A204.1 (cell line): Measurements from ENCODE around the gene R3HDM2.

Experiments
- FAIRE-seq: peaks from 2 replicates; lab custom pipeline; 2012; peaks lifted over from hg19 to GRCh38; lab: Jason Lieb, UNC

The R3HDM2 gene

DNA sequence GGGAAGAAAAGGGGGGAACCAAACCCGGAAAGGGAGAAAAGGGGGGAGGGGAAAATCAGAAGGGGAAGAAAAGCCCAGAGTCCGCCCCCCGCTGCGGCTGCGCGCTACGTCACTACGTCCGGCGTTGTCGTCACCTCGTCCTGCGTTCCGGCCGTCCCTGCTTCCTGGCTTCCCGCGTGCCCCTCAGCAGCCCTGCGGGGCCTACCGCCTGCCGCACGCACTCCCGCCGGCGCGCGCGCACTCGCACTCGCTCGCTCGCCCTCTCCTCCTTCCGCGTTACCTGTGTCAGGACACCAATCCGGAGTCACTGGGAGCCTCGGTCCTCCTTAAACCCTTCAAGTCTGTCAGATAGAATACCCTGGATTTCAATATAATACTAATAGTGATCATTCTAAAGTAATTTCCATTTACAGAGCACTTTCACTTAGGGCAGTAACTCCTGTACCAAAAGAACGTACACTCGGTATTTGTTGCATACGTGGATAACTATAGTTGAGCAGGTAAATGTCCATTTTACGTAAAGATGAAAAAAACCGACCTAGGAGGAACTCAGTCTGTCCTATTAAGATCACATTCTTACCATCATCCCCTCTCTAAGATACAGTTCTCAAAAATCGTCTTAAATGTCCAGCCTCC is at the start of gene R3HDM2:
Gene R3HDM2, minus strand, starts transcription at position 113 of the 636 bp plus-strand sequence. CDS start 120,615 bp downstream, outside the sequence.
- FAIRE-seq: peak; percentile 3

DNA sequence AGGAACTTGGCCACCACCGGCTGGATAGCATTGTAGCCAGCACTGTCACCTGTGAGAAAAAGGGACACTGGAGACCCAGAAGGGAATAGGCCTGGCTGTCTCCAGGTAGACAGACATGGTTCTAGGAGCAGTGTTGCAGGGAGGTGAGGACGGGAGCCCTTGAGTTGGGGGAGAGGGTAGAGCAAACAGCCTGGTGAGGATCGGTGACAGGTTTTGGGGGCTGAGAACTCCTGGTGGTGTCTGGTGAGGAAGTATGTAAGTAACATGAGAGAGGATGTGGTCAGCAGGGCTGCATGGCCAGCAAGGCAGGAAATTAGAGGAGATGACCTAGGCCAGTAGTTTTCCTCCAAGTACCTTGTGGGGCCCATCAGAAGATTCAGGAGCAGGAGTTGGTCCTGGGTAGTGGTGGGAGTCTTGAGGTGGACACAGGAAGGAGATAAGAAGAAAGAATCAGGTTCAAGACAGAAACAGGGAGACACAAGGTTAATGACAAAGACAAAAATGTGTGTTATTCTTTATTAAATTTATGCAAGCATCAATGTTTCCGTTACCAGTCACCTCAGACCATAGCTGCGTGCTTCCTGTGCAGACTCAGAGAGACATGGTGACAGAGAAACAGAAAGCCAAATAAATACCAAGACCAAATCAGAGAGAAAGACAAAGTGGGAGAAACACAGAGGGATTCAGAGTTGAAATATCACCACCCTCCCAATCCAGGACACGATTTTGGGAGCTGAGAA is 48.7 kb upstream of the R3HDM2 start, which contains the start of gene ARHGAP9:
Gene ARHGAP9, minus strand, starts transcription at position 491 of the 740 bp plus-strand sequence. Its CDS starts 460 bp downstream, at position 31.
- FAIRE-seq: no peak

DNA sequence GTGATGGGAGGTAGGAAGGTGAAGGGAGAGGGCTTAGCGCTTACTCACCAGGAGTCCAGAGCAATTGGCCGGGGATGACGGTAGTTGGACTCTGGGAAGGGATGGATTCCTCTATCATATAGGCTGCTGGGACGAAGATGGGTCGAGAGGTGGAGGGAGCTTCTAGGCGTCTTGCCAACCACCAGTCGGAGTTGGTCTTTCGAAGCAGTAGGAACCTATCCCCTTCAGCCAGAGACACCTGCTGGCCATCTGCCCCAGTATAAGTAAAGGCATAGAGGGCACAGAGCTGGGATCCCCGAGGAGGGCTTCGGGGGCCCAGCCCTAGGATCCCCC is 48.2 kb upstream of the R3HDM2 start:
- FAIRE-seq: no peak

DNA sequence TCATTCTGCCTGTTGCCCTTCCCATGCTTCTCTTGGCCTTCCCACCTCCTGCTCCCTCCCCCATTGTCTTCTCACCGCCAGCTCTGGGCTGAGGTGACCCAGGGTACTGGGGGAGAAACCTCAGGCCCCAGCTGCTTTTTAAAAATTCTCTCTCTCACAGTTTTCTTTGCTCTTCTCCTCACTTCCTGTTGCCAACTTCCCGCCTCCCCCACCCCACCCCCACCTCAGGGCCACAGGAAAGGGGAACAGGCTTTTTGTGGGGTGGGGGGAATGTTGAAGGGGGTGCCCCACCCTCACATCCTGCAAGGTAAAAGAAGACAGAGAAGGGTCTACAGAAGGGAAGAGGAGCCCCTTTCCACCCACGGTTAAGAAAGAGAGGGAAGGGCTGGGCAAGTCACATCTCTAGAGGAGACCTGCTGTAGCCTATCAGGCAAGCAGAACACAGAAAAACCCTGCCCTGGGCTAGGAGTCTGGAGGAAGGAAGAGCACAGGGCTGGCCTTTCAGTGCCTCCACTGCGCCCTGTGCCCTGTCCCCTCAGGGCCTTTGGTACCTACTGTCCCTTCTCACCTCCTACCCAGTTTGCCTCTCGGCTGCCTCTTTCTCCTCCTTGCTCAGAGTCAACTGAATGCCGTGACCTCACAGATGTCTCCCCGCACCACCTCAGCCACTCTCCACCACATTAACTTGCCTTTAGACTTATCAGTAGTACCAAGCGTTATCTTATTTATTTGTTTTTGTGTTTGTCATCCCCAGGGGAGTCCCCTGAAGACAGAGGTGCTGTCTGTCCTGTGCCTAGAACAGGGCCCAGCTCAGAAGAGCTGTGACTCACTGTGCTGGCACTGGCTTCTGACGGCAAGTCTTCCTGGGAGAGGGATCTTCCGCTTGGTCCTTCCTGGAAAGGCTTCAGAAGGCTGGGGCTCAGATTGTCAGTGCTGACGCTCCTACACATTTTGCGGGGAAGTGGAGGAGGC is 47.2 kb upstream of the R3HDM2 start:
- no peak for FAIRE-seq

DNA sequence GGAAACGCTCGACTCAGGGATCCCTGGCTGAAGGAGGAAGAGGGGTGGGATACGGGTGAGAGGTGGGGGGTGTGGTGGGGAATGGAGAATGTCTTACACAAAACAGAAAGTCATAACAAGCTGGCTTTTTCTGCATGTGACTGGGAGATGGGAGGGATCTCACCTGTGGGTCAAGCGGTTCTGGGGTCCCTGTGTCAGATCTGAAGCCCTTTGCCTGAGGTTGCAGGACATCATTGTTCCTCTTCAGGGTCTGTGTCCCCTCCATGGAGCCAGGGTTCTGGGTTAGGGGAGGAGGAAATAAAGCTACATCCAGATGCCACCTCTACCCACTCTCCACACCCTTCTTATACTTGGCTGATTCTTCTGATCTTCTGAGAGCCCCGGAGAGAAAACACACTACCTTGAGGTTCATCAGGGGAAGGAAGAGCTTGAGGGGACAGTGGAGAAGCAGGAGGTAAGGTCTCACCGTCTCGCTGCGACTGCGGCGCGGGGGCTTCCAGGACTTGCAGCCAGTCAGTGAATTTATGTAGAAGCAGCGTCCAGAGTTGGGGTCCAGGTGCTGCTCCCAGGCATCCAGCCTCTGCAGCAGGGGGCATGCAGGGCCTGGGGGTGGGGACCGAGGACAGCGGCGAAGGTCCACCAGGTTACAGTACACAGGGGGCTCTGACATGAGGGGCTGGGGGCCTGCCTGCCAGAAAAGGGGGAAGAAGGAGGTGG is 46.3 kb upstream of the R3HDM2 start:
- no peak for FAIRE-seq

DNA sequence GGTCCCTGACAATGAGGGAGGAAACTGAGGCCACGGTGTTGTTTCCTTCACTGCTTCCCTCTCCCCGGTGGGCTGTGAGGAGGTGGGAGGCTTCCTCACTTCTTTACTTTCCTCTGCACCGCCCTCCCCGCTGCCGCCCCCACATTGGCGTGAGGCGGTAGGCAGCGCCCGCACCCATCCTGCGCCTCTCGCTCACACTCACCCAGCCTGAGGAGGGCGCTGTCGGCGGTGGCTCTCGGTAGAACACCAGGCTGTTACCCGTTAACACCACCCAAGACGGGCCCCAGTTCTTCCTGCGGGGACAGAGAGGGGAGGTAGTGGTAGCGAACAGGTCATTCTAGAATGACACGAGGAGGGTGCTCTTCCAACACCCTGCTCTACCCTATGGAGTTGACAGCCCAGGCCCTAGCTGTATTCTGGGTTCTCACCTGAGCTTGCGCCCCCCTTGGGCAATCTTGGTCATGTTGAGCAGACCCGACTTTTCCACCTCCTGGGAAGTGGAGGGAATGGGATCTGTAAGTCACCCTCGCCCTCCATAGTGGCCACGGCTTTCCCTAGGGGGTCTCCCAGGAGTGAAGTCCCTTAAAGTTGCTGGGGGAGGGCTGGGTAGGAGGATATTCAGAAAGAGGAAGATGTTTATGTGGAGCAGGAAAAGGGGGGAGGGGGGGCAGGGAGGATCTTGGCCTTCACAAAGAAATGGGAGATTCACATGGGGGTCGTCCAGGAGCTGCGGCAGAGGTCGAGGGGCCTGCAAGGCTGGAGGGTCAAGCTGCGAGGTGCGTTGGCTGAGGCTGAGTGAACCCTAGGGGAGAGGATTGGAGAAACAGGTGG is 45.5 kb upstream of the R3HDM2 start:
- FAIRE-seq: no peak

DNA sequence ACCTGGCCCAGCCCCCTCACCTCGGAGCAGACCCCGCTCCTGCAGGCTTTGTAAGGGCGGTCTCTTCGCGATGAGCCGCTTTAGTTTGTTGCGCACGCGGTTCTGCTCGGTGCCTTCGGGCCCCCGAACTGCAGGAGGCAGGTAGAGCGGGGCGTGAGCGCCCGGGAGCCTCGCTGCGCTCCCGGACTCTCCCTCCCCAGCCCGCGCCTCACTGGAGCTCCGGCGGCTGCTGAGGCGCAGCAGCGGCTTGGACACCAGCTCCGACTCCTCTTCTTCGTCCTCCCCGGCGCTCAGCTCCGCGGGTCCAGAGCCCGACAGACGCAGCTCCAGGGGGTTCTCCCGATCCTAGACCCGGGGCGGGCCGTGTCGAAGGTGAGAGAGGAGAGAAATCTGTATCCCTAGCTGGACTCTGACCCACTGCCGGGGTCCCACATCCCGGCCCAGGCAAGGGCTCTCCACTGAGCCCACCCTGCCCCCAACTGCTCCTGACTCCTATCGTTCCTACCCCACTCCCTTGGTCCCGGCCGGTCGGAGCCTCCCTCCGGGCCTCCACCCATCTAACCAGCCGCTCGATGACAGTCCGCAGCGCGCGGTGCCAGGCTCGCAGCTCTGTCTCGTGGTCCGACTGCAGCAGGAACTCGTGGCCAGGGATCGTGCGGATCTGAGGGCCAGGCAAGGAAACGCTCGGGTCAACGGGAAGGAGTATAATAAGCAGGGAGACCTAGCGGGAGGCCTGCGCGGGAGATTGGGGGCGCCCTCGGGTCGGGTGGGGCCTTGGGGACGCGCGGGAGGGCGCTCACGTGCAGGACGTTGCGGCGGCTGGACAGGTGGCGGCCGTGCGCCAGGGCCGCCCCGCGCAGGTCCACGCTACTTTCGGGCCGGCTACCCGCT is 44.7 kb upstream of the R3HDM2 start:
- FAIRE-seq: no peak

DNA sequence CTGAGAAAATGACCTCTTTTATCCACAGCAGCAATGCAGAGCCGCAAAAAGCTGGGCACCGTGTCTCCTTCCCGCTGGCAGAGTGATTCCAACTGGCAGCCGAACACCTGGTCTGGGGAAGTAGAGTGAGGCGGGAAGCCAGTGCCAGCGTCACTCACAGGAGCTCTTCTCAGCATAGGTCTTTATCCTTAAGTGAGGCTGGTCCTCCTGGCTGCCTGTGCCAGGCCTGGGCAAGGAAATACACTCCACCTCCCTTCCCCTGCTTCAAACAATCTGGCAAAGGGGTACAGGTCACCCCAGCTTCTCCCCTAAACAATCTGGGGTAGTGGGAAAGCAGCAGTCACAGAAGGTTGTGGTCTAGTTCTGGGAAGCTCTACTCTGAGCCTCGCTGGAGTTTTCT is 44.0 kb upstream of the R3HDM2 start:
- FAIRE-seq: no peak

DNA sequence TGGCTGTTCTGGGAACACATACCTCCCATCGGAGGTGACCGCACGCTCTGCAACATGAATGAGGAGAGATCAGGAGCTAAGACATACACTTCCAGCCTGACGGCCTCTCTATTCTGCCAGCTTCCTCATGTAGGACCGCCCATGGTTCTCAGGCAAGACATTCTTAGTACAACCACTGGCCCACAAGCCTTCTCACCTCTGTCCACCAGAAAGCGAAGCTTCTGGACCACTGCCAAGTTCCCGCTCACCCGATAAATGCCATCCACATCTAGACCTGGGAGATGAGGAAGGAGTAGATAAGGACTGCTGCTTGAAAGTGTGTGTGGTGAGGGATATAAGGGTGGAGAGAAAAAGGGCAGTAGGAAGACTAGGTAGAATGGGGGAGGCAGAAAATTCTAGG is 43.6 kb upstream of the R3HDM2 start:
- no peak for FAIRE-seq

DNA sequence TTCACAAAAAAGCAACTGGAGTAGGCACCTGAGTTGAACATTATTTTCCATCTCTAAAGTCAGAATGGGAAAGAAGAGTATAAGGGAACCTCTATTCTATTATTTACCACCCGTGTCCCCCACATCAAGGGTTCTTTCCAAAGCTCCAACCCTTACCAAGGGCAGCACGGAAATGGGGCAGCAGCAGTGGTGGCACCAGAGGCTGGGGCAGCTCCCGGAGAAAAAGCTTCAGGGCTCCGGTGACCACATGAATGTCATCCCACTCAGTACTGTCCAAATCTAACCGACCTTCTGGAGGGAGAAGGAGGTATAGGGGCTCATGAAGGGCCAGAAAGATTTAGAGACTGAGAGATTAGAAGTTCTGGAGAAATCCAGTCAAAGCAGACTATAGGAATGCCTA is 43.0 kb upstream of the R3HDM2 start:
- no peak for FAIRE-seq

DNA sequence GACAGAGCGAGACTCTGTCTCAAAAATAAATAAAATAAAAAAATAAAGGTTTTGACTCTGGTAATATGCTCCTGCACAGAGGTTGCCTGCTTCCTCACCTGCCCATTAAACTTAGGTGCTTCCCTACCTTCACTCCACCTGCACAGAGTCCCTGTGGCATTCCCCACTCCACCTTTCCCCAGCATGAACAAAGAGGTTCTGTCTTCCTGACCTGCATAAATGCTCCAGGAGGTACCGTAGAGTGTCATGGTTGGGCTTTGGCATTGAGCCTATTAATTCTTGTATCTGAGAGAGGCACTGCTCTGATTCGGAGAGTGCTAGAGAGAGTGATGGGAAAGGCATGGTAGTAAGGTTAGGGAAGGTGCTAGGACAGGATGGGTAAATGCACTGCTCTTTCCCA is 42.5 kb upstream of the R3HDM2 start:
- no peak for FAIRE-seq

DNA sequence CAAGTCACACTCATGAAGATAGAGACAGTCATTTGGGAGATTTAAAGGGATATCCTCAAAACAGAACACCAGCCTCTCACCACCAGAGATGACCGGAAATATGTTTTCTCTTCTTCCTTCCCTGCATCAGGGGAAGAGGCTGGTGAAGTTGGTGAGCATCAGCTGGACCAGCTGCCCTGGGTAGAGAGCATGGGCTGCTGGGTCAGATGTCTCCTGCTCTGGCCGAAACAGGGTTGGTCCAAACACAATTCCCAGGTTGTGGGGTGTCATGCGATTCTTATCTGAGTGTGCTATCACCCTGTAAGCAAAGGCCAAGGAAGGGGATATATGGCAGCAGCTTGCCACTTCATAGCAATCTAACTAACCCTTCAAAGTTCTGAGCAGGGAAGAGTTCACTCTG is 41.5 kb upstream of the R3HDM2 start:
- no peak for FAIRE-seq

DNA sequence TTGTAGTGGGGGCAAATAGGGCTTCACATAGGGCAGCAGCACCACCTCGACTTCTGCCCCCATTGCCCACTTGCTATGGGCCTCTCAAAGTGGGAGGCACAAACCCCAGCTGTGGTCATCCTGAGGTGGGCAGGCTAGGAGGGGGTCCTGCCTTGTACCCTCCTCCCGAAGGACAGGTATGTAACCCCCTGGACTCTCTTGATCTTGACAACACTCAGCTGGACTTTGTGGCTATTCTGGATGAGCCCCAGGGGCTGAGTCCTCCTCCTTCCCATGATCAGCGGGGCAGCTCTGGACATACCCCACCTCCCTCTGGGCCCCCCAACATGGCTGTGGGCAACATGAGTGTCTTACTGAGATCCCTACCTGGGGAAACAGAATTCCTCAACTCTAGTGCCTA is 40.8 kb upstream of the R3HDM2 start:
- no peak for FAIRE-seq

DNA sequence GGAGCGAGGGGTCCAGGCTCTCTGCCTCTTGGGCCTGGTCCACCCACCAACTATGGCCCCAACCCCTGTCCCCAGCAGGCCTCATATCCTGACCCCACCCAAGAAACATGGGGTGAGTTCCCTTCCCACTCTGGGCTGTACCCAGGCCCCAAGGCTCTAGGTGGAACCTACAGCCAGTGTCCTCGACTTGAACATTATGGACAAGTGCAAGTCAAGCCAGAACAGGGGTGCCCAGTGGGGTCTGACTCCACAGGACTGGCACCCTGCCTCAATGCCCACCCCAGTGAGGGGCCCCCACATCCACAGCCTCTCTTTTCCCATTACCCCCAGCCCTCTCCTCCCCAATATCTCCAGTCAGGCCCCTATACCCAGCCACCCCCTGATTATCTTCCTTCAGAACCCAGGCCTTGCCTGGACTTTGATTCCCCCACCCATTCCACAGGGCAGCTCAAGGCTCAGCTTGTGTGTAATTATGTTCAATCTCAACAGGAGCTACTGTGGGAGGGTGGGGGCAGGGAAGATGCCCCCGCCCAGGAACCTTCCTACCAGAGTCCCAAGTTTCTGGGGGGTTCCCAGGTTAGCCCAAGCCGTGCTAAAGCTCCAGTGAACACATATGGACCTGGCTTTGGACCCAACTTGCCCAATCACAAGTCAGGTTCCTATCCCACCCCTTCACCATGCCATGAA is 40.3 kb upstream of the R3HDM2 start:
- FAIRE-seq: no peak

DNA sequence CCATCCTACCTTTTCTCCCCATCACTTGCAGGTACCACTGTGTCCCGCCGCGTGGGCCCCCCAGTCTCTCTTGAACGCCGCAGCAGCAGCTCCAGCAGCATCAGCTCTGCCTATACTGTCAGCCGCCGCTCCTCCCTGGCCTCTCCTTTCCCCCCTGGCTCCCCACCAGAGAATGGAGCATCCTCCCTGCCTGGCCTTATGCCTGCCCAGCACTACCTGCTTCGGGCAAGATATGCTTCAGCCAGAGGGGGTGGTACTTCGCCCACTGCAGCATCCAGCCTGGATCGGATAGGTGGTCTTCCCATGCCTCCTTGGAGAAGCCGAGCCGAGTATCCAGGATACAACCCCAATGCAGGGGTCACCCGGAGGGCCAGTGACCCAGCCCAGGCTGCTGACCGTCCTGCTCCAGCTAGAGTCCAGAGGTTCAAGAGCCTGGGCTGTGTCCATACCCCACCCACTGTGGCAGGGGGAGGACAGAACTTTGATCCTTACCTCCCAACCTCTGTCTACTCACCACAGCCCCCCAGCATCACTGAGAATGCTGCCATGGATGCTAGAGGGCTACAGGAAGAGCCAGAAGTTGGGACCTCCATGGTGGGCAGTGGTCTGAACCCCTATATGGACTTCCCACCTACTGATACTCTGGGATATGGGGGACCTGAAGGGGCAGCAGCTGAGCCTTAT is 39.6 kb upstream of the R3HDM2 start:
- FAIRE-seq: no peak

DNA sequence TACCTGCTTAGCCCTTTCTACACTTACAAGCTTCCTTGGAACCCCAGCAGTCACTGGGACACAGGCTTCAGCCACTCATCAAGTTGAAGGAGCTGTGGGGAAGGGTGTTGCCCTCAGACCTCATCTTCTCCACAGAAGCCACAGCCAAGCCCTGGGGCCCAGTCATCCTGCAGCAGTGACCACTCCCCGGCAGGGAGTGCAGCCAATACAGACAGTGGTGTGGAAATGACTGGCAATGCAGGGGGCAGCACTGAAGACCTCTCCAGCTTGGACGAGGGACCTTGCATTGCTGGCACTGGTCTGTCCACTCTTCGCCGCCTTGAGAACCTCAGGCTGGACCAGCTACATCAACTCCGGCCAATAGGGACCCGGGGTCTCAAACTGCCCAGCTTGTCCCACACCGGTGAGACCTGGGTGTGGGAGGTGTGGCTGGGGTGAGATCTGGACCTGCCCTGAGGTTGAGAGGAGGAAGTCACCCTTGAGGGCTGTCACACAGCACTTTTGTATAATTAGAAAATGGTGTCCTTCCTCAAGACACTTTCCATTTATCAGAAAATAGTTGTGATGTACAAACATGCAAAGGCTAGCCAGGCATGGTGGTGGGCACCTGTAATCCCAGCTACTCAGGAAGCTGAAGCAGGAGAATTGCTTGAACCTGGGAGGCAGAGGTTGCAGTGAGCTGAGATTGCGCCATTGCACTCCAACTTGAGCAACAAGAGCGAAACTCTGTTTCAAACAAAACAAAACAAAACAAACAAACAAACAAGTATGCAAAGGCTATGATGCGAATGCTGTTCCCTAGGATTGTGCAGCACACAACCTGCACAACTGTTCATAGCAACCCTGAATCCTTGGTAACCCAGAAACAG is 38.7 kb upstream of the R3HDM2 start:
- no peak for FAIRE-seq

DNA sequence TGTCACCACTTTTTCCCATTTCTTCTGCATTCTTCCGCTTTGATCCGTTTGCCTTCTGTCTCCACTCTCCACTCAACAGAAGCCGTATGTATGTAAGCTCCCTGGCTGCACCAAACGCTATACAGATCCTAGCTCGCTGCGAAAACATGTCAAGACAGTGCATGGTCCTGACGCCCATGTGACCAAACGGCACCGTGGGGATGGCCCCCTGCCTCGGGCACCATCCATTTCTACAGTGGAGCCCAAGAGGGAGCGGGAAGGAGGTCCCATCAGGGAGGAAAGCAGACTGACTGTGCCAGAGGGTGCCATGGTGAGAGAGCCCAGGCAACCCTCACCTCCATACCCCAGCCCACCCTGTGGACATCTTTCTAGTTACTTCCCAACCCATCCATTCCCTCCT is 37.1 kb upstream of the R3HDM2 start:
- no peak for FAIRE-seq
